HG03025 (cell line): ENCODE measurements around the gene MBTPS1.

Experiments used
- ATAC-seq: cut with Tn5 transposase; IDR thresholded peaks from one replicate; pipeline ENCODE4 v1.9.1; 2021; ENCODE audit warnings: mild to moderate bottlenecking, moderate library complexity; ENCODE audit not compliant: unreplicated experiment, low FRiP score

The MBTPS1 gene

GRCh38 chr16:84116720-84117493 is at the start of gene MBTPS1:
MBTPS1 (minus strand) TSS chr16:84116942; CDS start chr16:84101783, 15,159 bp downstream.
- peak; percentile 88 for ATAC-seq

GRCh38 chr16:84165746-84166145 is 49.0 kb upstream of the MBTPS1 start:
- ATAC-seq = no peak

- no peak for ATAC-seq
Measured at GRCh38 chr16:84161801-84162200, 45.1 kb upstream of the MBTPS1 start.

- ATAC-seq = no peak
Measured at GRCh38 chr16:84161037-84161436, 44.3 kb upstream of the MBTPS1 start.

- no peak for ATAC-seq
Measured at GRCh38 chr16:84159800-84160199, 43.1 kb upstream of the MBTPS1 start.

- ATAC-seq = no peak
Measured at GRCh38 chr16:84159007-84159406, 42.3 kb upstream of the MBTPS1 start.

- ATAC-seq = no peak
Measured at GRCh38 chr16:84156342-84156784, 39.6 kb upstream of the MBTPS1 start.

- no peak for ATAC-seq
Measured at GRCh38 chr16:84155771-84156170, 39.0 kb upstream of the MBTPS1 start.

- no peak for ATAC-seq
Measured at GRCh38 chr16:84155226-84155625, 38.5 kb upstream of the MBTPS1 start.

- ATAC-seq = no peak
Measured at GRCh38 chr16:84153660-84154214, 37.0 kb upstream of the MBTPS1 start.

- ATAC-seq = no peak
Measured at GRCh38 chr16:84150926-84151325, 34.2 kb upstream of the MBTPS1 start.

- peak; percentile 80 for ATAC-seq
Measured at GRCh38 chr16:84144859-84145639, 28.3 kb upstream of the MBTPS1 start, which contains the start of the genes DNAAF1 and HSDL1. DNAAF1 (plus strand) TSS chr16:84145308; CDS start chr16:84145441, 133 bp downstream. HSDL1 (minus strand) TSS chr16:84145177; CDS start chr16:84131321, 13,856 bp downstream.

GRCh38 chr16:84144209-84144858 is 27.6 kb upstream of the MBTPS1 start:
- ATAC-seq = no peak

- ATAC-seq = no peak
Measured at GRCh38 chr16:84143784-84144199, 27.1 kb upstream of the MBTPS1 start.

GRCh38 chr16:84143081-84143480 is 26.3 kb upstream of the MBTPS1 start:
- no peak for ATAC-seq

- ATAC-seq = no peak
Measured at GRCh38 chr16:84141143-84141670, 24.5 kb upstream of the MBTPS1 start.

GRCh38 chr16:84139628-84140258 is 23.0 kb upstream of the MBTPS1 start:
- ATAC-seq = no peak

- no peak for ATAC-seq
Measured at GRCh38 chr16:84138824-84139627, 22.3 kb upstream of the MBTPS1 start.

GRCh38 chr16:84138500-84138823 is 21.7 kb upstream of the MBTPS1 start:
- ATAC-seq = no peak
